Activated T-helper 9 cell treated with anti-CD3 and anti-CD28 coated beads, Interleukin-2, amount 50 U/mL, for 16 hours (primary cell): ENCODE results near the gene SMG5.
"Not testable (repeated sequence)": the region's sequence is repeated elsewhere in the genome, so short reads cannot be mapped to it uniquely, and the experiment has no call there.

Source experiments
- DNase-seq: peaks from one replicate; pipeline ENCODE4 v3.0.0-alpha.2; 2020; ENCODE audit warnings: low read depth

Gene SMG5

DNA sequence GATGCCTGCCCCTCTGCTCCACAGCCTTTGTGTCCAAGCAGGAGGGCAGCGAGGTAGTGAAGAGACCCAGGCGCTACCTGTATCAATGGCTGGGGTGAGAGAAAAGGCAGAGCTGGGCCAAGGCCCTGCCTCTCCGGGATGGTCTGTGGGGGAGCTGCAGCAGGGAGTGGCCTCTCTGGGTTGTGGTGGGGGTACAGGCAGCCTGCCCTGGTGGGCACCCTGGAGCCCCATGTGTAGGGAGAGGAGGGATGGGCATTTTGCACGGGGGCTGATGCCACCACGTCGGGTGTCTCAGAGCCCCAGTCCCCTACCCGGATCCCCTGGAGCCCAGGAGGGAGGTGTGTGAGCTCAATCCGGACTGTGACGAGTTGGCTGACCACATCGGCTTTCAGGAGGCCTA is 39.9 kb downstream of the SMG5 start:
- no peak for DNase-seq

DNA sequence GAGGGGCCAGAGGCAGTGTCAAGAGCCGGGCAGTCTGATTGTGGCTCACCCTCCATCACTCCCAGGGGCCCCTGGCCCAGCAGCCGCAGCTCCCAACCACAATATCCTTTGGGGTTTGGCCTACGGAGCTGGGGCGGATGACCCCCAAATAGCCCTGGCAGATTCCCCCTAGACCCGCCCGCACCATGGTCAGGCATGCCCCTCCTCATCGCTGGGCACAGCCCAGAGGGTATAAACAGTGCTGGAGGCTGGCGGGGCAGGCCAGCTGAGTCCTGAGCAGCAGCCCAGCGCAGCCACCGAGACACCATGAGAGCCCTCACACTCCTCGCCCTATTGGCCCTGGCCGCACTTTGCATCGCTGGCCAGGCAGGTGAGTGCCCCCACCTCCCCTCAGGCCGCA is 40.7 kb downstream of the SMG5 start, which contains the start of gene BGLAP:
TSS of gene BGLAP (plus strand) at position 259 of the 400 bp plus-strand sequence. CDS start at position 307, 48 bp downstream.
- no peak for DNase-seq

DNA sequence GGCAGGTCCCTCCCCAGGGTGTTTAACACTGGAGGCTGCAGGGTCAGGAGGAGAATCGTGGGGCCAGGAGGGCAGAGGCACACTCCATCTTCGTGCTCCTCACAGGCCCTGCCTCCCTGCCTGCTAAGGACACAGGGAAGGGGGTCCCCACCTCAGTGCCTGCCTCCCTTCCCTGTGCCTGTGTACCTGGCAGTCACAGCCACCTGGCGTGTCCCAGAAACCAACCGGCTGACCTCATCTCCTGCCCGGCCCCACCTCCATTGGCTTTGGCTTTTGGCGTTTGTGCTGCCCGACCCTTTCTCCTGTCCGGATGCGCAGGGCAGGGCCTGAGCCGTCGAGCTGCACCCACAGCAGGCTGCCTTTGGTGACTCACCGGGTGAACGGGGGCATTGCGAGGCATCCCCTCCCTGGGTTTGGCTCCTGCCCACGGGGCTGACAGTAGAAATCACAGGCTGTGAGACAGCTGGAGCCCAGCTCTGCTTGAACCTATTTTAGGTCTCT is 41.3 kb downstream of the SMG5 start:
- no peak for DNase-seq

DNA sequence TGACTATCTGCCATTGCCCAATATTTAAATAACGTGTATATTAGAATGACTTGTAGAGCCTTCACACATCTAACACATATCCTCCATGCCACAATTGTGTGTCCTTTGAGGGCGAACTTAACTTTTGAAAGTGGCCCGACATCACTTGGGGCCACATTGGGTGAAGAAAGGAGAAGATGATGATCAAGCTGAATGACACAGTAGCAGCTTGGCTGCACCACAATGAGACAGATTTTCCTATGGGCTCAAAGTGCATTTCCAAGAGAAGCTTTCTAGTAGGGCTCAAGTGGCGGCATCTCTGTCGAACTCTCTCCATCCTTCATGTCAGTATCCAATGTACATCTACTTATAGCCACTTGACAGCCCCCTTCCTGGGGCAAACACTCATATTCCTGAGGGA is 44.4 kb downstream of the SMG5 start:
- DNase-seq, result no peak

DNA sequence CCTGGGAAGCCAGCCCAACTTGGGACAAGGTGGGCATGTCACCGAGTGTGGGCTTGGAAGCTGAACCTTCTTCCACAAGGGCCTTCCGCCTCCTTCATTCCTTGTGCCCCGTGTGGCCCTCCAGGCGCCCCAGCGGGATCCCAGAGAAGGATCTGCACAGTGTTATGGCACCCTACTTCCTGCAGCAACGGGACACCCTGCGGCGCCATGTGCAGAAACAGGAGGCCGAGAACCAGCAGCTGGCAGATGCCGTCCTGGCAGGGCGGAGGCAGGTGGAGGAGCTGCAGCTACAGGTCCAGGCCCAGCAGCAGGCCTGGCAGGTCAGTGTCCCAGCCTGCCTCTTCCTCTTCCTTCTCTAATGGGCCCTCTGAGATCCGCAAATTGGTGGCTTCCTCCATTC is 46.5 kb downstream of the SMG5 start:
- no peak for DNase-seq

DNA sequence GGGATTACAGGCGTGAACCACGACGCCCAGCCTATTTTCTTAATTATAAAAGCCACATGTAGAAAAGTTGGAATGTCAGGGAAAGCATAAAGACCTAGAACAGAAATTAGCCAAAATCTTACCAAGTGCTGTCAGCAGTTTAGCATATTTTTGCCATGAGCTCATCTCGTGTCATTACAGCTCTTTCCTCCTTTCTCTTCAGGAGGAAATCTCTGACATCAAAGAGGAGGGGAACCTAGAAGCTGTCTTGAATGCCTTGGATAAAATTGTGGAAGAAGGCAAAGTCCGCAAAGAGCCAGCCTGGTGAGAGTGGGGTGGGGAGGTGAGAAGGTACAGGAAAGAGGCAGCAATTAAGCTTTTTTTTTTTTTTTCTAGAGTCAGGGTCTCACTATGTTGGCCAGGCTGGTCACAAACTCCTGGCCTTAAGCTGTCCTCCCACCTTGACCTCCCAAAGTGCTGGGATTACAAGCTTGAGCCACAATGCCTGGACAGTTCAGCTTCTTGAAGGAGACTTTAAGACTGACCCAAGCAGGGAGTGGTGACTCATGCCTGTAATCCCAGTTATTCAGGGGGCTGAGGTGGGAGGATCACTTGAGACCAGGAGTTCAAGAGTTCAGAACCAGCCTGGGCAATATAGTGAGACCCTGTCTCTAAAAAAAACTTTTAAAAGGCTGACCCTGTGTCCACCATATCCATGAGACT is 49.0 kb downstream of the SMG5 start:
- no peak for DNase-seq

DNA sequence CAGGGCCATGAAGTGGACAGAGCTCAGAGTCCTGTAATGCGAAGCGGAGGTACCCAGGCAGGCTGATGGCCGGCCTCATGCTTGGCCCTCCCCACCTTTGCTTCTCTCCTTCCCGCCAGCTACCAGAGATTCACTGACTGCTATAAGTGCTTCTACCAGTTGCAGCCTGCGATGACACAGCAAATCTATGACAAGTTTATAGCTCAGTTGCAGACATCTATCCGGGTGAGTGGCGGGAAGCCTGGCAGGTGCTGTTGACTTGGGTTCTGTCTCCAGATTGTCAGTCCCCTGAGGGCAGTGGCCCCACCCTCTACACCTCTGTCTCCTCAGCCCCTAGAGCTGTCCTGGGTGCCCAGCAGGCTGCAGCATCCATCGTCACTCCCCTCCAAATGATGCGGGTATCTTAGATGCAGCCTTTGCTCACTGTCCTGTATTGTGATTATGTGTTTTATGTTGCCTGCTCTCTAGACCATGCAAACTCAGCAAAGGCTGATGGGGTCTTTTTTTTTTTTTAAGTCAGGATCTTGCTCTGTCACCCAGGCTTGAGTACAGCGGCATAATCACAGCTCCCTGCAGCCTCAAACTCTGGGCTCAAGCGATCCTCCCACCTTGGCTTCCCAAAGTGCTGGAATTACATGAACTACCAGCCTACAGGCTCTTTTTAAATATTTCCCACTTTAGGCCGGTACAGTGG is 50.3 kb downstream of the SMG5 start:
- no peak for DNase-seq

DNA sequence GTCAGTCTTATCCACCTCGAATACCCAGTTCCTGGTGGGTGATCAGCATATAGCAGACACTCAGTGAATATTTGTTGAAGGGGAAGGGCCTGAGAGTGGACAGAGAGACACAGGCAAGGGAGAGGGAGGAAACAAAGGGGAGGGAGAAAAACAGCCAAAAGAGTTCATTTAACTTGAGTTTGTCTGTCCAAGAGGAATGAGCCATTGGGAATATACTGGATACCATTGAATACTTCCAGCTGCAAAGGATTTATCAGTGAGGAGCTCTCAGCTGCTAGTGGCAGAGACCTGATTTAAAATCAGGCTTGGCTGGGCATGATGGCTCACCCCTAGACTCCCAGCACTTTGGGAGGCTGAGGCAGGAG is 52.2 kb downstream of the SMG5 start:
- DNase-seq, result no peak

DNA sequence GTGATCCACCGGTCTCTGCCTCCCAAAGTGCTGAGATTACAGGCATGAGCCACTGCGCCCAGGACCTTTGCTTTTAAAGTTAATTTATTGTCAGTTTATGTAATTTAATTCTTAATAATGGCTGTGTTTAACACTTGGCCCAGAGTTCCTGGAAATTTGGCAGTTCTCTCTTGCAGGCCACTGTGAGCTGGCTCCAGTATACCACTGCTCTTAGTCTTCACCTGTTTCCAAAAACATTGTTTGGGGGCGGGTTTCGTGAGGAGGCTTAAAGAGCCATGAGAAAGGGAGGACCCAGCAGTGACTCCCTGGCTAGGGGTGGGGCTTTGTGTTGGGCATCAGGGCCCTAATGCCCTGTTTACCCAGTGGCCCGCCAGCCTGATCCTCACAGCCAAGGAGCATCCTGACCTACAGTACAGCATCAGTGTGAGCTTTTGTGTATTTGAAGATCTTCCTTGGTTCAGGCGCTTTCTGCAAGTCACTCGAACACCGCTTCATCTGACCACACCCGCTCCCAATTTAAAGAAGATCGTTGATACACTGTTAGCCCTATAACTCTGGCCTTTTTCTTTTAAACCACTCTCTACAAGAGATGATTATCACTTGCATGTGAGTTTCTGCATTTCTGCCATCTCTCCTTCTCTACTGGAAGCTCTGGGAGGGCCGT is 52.7 kb downstream of the SMG5 start:
- no peak for DNase-seq

DNA sequence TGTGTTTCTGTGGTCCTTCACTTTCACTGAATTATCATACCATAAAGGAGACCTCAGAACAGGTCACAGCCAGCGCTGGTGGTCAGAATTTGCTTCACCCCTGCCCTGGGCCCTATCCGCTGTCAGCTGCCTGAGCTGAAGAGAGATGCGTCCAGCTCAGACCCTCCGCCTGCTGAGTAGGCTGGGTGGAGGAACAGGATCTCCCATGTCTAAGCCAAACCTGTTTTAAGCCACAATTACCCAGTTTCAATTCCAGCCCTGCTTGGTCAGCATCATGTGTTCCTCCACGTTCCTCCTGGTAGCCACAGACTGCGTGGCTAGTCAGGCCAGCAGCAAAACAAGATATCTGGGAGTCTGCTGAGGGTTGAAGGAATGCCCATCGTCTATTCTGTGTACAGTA is 54.1 kb downstream of the SMG5 start:
- DNase-seq, result no peak

DNA sequence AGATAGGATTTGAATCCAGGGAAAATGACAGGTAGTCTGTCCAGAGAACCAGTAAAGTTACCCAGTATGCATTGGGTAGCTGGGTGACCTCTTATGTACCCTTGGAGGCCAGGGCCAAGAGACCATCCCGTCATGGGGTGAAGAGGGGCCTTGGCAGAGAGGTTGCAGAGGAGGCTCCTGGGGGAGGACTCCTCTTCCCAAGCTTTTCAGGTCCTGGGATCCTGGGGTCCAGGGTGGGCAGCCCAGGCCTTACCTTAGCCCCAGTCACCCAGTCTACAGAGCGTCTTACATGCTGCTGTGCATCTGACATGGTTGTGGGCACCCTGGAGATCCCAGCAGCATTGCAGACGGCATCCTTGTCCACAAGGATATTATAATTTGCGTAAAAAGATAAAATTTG is 55.8 kb downstream of the SMG5 start:
- no peak for DNase-seq

DNA sequence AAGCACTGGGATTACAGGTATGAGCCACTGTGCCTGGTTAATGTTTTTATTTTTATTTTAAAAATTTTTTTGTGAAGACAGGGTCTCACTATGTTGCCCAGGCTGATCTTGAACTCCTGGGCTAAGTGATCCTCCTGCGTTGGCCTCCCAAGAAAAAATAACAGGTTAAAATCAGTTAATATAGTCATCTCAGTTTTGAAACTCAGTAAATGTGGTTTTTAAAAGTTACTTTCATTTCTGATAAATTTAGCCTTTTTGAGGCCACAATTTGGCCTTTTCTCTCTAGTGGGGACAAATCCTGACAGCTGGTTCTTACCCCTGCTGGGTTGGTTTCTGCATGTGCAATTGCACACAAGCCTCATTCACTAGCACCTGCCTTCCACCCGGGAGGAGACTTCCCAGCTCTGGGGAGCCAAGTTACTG is 56.5 kb downstream of the SMG5 start:
- DNase-seq, result no peak

DNA sequence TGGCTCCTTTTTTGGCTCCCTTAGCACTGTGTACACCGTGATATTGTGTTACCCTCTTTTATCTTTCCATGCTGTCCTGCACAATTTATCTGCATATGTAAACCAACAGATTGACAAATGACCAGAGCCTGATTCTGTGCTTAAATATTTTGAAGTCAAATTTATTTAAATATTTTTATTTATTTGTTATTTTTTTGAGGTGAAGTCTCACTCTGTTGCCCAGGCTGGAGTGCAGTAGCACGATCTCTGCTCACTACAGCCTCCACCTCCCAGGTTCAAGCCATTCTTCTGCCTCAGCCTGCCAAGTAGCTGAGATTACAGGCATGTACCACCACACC is 57.0 kb downstream of the SMG5 start:
- DNase-seq, result no peak

DNA sequence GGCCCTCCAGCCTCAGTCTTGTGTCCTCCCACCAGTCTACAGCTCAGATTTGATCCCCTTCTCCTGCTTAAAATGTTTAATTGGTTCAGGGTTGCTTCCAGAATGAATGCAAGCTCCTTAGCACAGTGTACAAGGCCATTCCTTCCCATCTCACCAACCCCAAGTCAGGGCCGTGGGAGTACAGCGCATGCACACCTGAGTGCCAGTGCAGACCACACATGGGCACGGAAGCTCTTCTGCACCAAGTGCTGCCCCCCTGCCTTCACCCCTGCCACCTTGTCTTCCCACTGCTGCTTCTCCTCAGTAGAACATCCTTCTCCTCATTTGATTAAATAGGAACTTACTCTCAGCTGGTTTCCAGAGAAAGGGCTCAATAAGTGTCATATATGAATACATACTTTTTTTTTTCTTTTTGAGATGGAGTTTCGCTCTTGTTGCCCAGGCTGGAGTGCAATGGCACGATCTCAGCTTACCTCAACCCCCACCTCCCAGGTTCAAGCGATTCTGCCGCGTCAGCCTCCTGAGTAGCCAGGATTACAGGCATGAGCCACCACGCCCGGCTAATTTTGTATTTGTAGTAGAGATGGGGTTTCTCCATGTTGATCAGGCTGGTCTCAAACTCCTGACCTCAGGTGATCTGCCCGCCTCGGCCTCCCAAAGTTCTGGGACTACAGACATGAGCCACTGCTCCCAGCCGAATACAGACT is 60.5 kb downstream of the SMG5 start:
- DNase-seq, result no peak

DNA sequence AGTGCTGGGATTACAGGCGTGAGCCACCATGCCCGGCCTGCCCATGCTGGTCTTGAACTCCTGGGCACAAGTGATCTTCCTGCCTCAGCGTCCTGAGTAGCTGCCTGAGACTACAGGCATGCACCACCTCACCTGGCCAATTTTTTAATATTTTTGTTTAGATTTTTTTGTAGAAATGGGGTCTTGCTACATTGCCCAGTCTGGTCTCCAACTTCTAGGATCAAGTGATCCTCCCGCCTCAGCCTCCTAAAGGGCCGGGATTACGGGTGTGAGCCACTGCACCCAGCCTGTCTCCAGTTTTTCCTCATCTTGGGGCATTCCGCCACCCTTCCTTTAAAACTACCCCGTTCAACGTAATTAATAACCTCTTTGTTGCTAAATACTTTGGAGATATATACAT is 62.4 kb downstream of the SMG5 start:
- no peak for DNase-seq

DNA sequence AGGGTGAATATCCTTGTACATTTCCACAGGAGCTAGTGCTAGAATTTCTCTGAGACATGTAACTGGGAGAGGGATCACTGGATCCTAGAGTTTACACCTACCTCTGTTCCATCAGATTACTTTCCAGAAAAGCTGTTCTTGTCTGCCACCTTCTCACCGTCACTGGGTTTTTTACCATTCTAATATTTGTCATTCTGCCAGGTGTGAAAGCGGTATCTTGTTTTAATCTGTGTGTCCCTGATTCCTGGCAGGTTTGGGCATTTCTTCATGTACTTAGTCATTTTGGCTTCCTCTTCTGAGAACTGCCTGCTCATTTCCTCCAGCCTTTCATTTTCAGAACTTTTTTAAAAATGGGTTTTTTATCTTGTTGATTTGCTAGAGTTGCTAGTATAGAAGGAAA is 64.8 kb downstream of the SMG5 start:
- no peak for DNase-seq

DNA sequence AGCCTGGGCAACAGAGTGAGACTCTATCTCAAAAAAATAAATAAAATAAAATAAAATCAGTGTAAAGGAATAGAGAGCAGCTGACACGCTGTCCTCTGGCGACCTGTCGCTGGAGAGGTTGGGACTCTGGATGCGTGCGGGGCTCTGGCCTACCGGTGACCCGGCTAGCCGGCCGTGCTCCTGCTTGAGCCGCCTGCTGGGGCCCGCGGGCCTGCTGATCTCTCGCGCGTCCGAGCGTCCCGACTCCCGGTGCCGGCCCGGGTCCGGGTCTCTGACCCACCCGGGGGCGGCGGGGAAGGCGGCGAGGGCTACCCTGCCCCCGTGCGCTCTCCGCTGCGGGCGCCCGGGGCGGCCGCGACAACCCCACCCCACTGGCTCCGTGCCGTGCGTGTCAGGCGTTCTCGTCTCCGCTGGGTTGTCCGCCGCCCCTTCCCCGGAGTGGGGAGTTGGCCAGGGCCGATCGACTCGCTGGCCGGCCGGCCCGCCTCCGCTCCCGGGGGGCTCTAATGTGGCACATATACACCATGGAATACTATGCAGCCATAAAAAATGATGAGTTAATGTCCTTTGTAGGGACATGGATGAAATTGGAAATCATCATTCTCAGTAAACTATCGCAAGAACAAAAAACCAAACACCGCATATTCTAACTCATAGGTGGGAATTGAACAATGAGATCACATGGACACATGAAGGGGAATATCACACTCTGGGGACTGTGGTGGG is 66.1 kb downstream of the SMG5 start:
- not testable (repeated sequence) for DNase-seq

DNA sequence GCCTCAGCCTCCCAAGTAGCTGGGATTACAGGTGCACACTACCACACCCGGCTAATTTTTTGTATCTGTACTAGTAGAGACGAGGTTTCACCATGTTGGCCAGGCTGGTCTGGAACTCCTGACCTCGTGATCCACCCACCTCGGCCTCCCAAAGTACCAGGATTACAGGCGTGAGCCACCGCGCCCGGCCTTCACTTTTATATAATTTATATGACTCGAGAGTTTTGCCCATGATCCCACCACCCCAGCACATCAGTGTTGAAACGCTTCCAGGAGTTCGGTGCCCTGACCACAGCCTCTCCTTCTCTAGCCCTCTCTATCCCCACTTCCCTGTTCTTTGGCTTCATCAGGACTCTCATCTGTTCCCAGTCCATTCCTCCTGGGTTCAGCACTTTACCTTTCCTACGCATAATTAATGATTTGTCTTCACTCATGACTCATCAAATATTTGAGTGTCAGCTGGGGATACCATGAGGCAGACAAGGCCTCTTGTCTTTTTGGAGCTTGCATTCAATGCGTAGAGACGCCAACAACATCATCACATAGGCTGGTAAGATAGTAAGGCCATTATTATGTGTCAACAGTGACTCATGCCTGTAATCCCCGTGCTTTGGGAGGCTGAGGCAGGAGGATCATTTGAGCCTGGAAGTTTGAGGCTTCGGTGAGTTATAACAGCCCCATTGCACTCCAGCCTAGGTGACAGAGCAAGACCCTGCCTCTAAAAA is 68.4 kb downstream of the SMG5 start:
- peak; percentile 21 for DNase-seq

DNA sequence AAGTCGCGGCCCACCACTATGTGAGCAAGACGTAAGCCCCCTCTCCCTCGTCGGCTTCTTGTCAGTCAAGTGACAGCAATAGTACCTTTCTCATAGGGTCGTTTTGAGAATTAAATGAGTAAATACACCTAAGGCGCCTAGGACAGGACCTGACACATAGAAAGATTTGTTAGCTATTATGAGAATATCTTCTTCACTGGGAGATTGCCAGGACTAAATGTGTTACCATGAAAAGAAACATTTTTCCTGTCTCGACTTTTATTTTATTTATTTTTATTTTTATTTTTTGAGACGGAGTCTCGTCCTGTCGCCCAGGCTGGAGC is 69.0 kb downstream of the SMG5 start:
- DNase-seq, result no peak

DNA sequence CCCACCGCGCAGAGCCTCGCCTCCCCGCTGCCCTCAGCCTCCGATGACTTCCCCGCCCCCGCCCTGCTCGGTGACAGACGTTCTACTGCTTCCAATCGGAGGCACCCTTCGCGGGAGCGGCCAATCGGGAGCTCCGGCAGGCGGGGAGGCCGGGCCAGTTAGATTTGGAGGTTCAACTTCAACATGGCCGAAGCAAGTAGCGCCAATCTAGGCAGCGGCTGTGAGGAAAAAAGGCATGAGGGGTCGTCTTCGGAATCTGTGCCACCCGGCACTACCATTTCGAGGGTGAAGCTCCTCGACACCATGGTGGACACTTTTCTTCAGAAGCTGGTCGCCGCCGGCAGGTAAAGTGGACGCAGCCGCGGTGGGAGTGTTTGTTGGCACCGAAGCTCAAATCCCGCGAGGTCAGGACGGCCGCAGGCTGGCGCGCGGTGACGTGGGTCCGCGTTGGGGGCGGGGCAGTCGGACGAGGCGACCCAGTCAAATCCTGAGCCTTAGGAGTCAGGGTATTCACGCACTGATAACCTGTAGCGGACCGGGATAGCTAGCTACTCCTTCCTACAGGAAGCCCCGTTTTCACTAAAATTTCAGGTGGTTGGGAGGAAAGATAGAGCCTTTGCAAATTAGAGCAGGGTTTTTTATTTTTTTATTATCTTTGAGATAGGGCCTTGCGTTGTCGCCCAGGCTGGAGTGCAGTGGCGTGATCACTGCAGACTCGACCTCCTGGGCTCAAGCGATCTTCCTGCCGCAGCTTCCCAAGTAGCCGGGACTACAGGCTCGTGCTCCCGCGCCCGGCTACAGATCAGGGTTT is 69.6 kb downstream of the SMG5 start, which contains the start of gene PMF1:
TSS of gene PMF1 (plus strand) at position 175 of the 811 bp plus-strand sequence. CDS start at position 184, 9 bp downstream.
- DNase-seq, result peak; percentile 93
